ENCODE measurements around the gene MEIS1.

The MEIS1 gene

DNA sequence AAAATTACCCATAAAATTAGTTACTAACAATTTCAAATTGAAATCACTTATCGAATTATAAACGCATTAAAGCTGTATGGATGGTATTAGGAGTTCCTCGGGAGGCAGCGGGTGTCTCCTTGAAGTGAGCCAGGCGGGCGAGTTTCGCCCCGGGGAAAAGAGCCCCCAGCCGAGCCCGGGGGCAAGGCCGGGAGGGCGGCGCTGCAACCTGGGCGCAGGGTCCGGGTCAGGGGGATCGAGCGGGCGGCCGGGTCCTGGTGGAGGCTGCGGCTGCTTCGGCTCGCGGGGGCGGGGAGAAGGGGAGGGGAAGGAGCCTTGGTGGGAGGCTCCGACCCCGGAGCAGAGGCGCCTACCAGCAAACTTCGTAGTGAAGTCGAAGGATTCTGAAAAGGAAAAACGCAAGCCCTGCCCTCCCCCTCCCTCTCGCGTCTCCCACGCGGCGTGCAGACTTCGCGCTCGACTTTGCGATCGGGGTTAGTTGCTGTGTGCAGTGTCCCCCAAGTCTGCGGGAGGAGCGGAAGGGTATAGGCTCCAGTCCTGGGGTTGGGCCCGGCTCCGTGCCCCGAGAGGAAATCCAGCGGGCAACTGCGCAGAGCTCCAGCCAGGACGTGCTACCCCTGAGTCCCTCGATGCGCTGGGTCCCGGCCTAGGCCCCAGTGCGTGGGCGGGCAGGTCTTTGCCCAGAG, 140.8 kb downstream of the MEIS1 start:
- H3K27ac ChIP-seq (replicated peaks; ENCODE audit: low read length), result no peak overlapping the region
- peak overlapping the region; percentile 43 to 80 for H3K4me3 ChIP-seq (ENCODE audit: low read length in 2 of 2)
- no CpG with 5 or more reads among the region's 53 CpGs for WGBS, 2 donors (ENCODE audit: extremely low coverage in 2 of 2, insufficient read length in 2 of 2, insufficient replicate concordance in 1 of 2)

DNA sequence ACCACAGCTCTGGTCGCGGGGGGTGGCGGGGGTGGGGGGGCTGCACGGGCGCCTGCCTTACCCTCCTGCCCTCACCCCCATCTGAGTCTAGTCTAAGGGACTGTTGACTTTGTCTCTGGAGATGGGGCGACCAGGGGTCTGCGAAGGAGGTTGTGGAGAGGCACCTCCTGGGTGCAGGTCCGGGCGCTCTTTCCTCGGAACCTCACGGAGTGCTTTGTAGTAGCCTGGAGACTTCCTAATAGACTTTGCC, 141.3 kb downstream of the MEIS1 start:
- no peak overlapping the region for H3K27ac ChIP-seq (replicated peaks; ENCODE audit: low read length)
- no peak overlapping the region for H4K91ac ChIP-seq (ENCODE audit: low read depth, low read length, poor library complexity)
- H3K36me3 ChIP-seq (replicated peaks in 1 of 2; ENCODE audit: control insufficient read depth in 2 of 2, insufficient read depth in 2 of 2, low read length in 2 of 2), result peaks cover 0 to 13% of the 10 kb centered on the region in 2 donors
- H2BK12ac ChIP-seq (ENCODE audit: low read length), result no peak overlapping the region
- H3K4ac ChIP-seq (ENCODE audit: low read length), result no peak overlapping the region
- peak overlapping the region; percentile 94 for H3K18ac ChIP-seq (ENCODE audit: low read length)
- H3K9ac ChIP-seq (ENCODE audit: low read depth, low read length, poor library complexity), result peak overlapping the region; percentile 86
- H3K4me2 ChIP-seq (ENCODE audit: insufficient read depth, low read length, poor library complexity, severe bottlenecking), result peak overlapping the region; percentile 83
- H2BK15ac ChIP-seq (ENCODE audit: low read length), result peak overlapping the region; percentile 87
- H2AFZ ChIP-seq (ENCODE audit: low read length), result peak overlapping the region; percentile 91
- peak overlapping the region; percentile 42 for H2BK120ac ChIP-seq (ENCODE audit: low read depth, low read length)
- H3K27me3 ChIP-seq (ENCODE audit: control insufficient read depth in 3 of 3, insufficient read depth in 3 of 3, low read depth in 1 of 3, low read length in 3 of 3), result peaks cover 0 to 51% (median 28%) of the 10 kb centered on the region in 3 experiments
- peak overlapping the region; percentile 31 for H3K14ac ChIP-seq (ENCODE audit: low read length)
- H2BK5ac ChIP-seq (ENCODE audit: low read length), result no peak overlapping the region
- H3K9me3 ChIP-seq (replicated peaks in 1 of 2; ENCODE audit: control insufficient read depth in 2 of 2, insufficient read depth in 1 of 2, low read depth in 1 of 2, low read length in 2 of 2), result no peaks in the 10 kb centered on the region
- H3K79me1 ChIP-seq (ENCODE audit: low read depth, low read length), result no peaks in the 10 kb centered on the region
- WGBS, 2 donors (ENCODE audit: extremely low coverage in 2 of 2, insufficient read length in 2 of 2, insufficient replicate concordance in 1 of 2), result no CpG with 5 or more reads among the region's 11 CpGs
- no peak overlapping the region for H3K23ac ChIP-seq (ENCODE audit: low read depth, low read length, poor library complexity)
- H3K4me1 ChIP-seq (ENCODE audit: control insufficient read depth in 2 of 2, insufficient read depth in 1 of 2, low read depth in 1 of 2, low read length in 2 of 2), result peaks cover 16 to 32% of the 10 kb centered on the region in 2 donors
- H4K8ac ChIP-seq (ENCODE audit: low read depth, low read length), result no peak overlapping the region
- peak overlapping the region; percentile 43 to 80 for H3K4me3 ChIP-seq (ENCODE audit: low read length in 2 of 2)
- H2AK5ac ChIP-seq (ENCODE audit: low read depth, low read length), result no peak overlapping the region
- DNase-seq (ENCODE audit: low spot score), result no peak

More for the DNA sequence above, 140.8 kb downstream of the MEIS1 start:
- Histone ChIP-seq H3K14ac (ENCODE audit: low read length) (peak overlapping the region; percentile 5), H3K23ac (ENCODE audit: low read depth, low read length, poor library complexity) (no peak overlapping the region), H2BK12ac (ENCODE audit: low read length) (no peak overlapping the region), H2BK15ac (ENCODE audit: low read length) (peak overlapping the region; percentile 87), H3K18ac (ENCODE audit: low read length) (peak overlapping the region; percentile 94), H2BK120ac (ENCODE audit: low read depth, low read length) (peak overlapping the region; percentile 42), H2AK5ac (ENCODE audit: low read depth, low read length) (no peak overlapping the region), H3K4me1 (ENCODE audit: control insufficient read depth in 2 of 2, insufficient read depth in 1 of 2, low read depth in 1 of 2, low read length in 2 of 2) (peaks cover 16 to 32% of the 10 kb centered on the region in 2 donors), H3K9ac (ENCODE audit: low read depth, low read length, poor library complexity) (peak overlapping the region; percentile 86), H3K4me2 (ENCODE audit: insufficient read depth, low read length, poor library complexity, severe bottlenecking) (peak overlapping the region; percentile 83), H4K91ac (ENCODE audit: low read depth, low read length, poor library complexity) (no peak overlapping the region), H3K79me1 (ENCODE audit: low read depth, low read length) (no peaks in the 10 kb centered on the region), H3K4ac (ENCODE audit: low read length) (no peak overlapping the region), H4K8ac (ENCODE audit: low read depth, low read length) (no peak overlapping the region), H3K36me3 (replicated peaks in 1 of 2; ENCODE audit: control insufficient read depth in 2 of 2, insufficient read depth in 2 of 2, low read length in 2 of 2) (peaks cover 0 to 18% of the 10 kb centered on the region in 2 donors), H3K9me3 (replicated peaks in 1 of 2; ENCODE audit: control insufficient read depth in 2 of 2, insufficient read depth in 1 of 2, low read depth in 1 of 2, low read length in 2 of 2) (no peaks in the 10 kb centered on the region), H2BK5ac (ENCODE audit: low read length) (no peak overlapping the region), H2AFZ (ENCODE audit: low read length) (peak overlapping the region; percentile 91), H3K27me3 (ENCODE audit: control insufficient read depth in 3 of 3, insufficient read depth in 3 of 3, low read depth in 1 of 3, low read length in 3 of 3) (peaks cover 0 to 46% (median 23%) of the 10 kb centered on the region in 3 experiments)
- DNase-seq (ENCODE audit: low spot score), result peak; percentile 56

DNA sequence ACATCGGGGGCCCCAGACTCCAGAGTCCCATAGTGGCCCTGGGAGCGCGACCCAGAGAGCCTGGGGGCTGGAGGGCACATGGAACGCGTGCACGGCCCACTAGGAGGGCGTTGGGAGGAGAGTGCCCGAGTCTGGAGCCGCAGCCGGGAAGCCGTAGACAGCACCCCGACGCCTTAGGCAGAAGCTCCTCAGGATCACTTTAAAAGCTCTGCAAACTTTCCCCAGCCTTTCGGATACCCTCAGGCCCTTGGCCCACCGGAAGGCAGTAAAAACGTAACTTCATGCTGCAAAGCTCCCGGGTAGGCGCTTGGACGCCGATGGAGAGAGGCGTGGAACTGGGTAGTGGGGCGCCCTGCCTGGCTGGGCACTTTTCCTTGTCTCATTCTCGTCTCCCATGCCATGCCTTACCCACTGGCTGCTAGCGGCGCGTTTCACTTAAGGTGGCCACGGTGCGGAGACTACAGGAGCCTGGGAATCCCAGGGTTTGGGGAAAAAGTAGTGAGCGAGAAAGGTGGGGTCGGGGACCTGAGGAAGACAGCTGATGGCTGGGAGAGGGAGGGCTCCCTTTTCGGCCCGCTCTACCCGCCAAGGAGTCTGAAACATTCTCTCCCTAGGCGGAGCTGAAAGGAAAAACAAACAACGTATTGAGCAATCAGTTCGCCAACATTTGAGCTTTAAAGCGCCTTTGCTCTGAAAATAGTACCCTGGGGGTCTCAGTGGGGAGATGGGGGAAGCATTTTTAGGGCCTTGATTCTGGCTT, 141.8 kb downstream of the MEIS1 start:
- Histone ChIP-seq H3K4me2 (ENCODE audit: insufficient read depth, low read length, poor library complexity, severe bottlenecking) (peak overlapping the region; percentile 83), H3K9me3 (replicated peaks in 1 of 2; ENCODE audit: control insufficient read depth in 2 of 2, insufficient read depth in 1 of 2, low read depth in 1 of 2, low read length in 2 of 2) (peaks cover 0 to 3% of the 10 kb centered on the region in 2 donors), H3K4ac (ENCODE audit: low read length) (no peak overlapping the region), H3K4me3 (ENCODE audit: low read length in 2 of 2) (peak overlapping the region; percentile 43 to 68), H3K14ac (ENCODE audit: low read length) (peak overlapping the region; percentile 31), H2BK15ac (ENCODE audit: low read length) (peak overlapping the region; percentile 87), H2BK120ac (ENCODE audit: low read depth, low read length) (peak overlapping the region; percentile 42), H4K91ac (ENCODE audit: low read depth, low read length, poor library complexity) (no peak overlapping the region), H3K4me1 (ENCODE audit: control insufficient read depth in 2 of 2, insufficient read depth in 1 of 2, low read depth in 1 of 2, low read length in 2 of 2) (peaks cover 13 to 32% of the 10 kb centered on the region in 2 donors), H3K9ac (ENCODE audit: low read depth, low read length, poor library complexity) (peak overlapping the region; percentile 76), H2BK5ac (ENCODE audit: low read length) (peak overlapping the region; percentile 67), H2AFZ (ENCODE audit: low read length) (peak overlapping the region; percentile 91), H3K23ac (ENCODE audit: low read depth, low read length, poor library complexity) (no peak overlapping the region), H2BK12ac (ENCODE audit: low read length) (no peak overlapping the region), H3K18ac (ENCODE audit: low read length) (peak overlapping the region; percentile 91), H3K27me3 (ENCODE audit: control insufficient read depth in 3 of 3, insufficient read depth in 3 of 3, low read depth in 1 of 3, low read length in 3 of 3) (peaks cover 4 to 56% (median 33%) of the 10 kb centered on the region in 3 experiments), H2AK5ac (ENCODE audit: low read depth, low read length) (no peak overlapping the region), H3K27ac (replicated peaks; ENCODE audit: low read length) (no peak overlapping the region), H3K79me1 (ENCODE audit: low read depth, low read length) (no peaks in the 10 kb centered on the region), H3K36me3 (replicated peaks in 1 of 2; ENCODE audit: control insufficient read depth in 2 of 2, insufficient read depth in 2 of 2, low read length in 2 of 2) (peaks cover 0 to 8% of the 10 kb centered on the region in 2 donors), H4K8ac (ENCODE audit: low read depth, low read length) (no peak overlapping the region)
- DNase-seq (ENCODE audit: low spot score), result no peak
- WGBS, 2 donors (ENCODE audit: extremely low coverage in 2 of 2, insufficient read length in 2 of 2, insufficient replicate concordance in 1 of 2), result no CpG with 5 or more reads among the region's 37 CpGs

All from neuronal stem cell (in vitro differentiated cells).